GM23338 (cell line): ENCODE data around the gene MOV10.

Experiments used
- CREB1 ChIP-seq: fragments of 250-450 bp; sonication (Bioruptor Pico); IDR thresholded peaks from 2 replicates; pipeline ENCODE4 v1.5.0; 2020; ENCODE audit warnings: low read depth, mild to moderate bottlenecking, moderate library complexity
- CTCF ChIP-seq, 2 experiments: fragments of 200-600 bp in 1 of 2; sonication (generic) in 1 of 2; conservative IDR thresholded peaks; 2 replicates each; pipeline versions ENCODE4 v1.5.1 to v1.6.1; 2016 to 2017; ENCODE audit warnings: antibody characterized with exemption in 2 of 2, low read depth in 2 of 2, mild to moderate bottlenecking in 2 of 2, moderate library complexity in 1 of 2
- ETS1 ChIP-seq: IDR thresholded peaks from 2 replicates; pipeline ENCODE4 v1.6.1; 2016; ENCODE audit warnings: antibody characterized with exemption
- EZH2 ChIP-seq: fragments of 200-600 bp; sonication (generic); IDR thresholded peaks from one replicate; pipeline ENCODE4 v1.8.0; 2017; ENCODE audit warnings: antibody characterized with exemption, mild to moderate bottlenecking, low read depth; ENCODE audit not compliant: unreplicated experiment
- EZH2phosphoT487 ChIP-seq: fragments of 200-600 bp; sonication (generic); IDR thresholded peaks from one replicate; pipeline ENCODE4 v1.8.1; 2018; ENCODE audit warnings: antibody characterized with exemption; ENCODE audit not compliant: unreplicated experiment
- JUNB ChIP-seq: IDR thresholded peaks from one replicate; pipeline ENCODE4 v1.6.1; 2016; ENCODE audit warnings: antibody characterized with exemption; ENCODE audit not compliant: unreplicated experiment
- POLR2AphosphoS5 ChIP-seq: IDR thresholded peaks from 2 replicates; pipeline ENCODE4 v1.6.1; 2016; ENCODE audit warnings: antibody characterized with exemption, low read depth
- REST ChIP-seq: IDR thresholded peaks from one replicate; pipeline ENCODE4 v1.6.1; 2018; ENCODE audit warnings: antibody characterized with exemption; ENCODE audit not compliant: unreplicated experiment
- ZNF331 ChIP-seq: fragments of 250-450 bp; sonication (Bioruptor Pico); IDR thresholded peaks from 2 replicates; pipeline ENCODE4 v1.5.0; 2020; ENCODE audit warnings: low read depth, mild to moderate bottlenecking, moderate library complexity

DNA sequence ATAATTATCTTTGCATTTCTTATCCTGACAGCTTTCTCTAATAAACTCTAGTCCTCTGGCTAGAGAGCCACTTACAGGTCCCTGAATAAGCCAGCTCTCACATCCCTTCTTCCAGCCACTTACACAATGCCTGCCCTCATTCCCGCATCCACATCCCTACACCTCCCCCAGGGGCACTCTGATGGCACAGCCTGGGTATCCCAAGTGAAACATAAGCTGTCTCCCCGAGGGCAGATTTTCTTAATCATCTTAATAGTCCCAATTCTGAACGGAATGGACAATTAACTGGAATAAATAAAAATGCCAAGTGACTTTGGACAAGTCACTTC, 27.6 kb downstream of the MOV10 start:
- TF ChIP-seq CTCF (conservative IDR thresholded peaks at IDR 0.05; ENCODE audit: low read depth in 2 of 2), result no peak
- TF ChIP-seq EZH2, result no peak
- no peak for TF ChIP-seq POLR2AphosphoS5
- TF ChIP-seq JUNB, result no peak
- no peak for TF ChIP-seq EZH2phosphoT487
- no peak for TF ChIP-seq ETS1
- TF ChIP-seq REST, result no peak
- no peak for TF ChIP-seq ZNF331
- no peak for TF ChIP-seq CREB1 (CRISPR knock-in tag)
